Measurements from ENCODE around the gene FOXK1. TPM values are rescaled to one million over a fixed set of nuclear protein-coding genes. Genes with fewer than 3 reads are reported as not detected.

FOXK1 gene
- total and polyA plus RNA-seq, 2 of the 13 experiments (the other 11 are each of a cell fraction or from before 2014, with no cell fraction given) = 4.6 to 8.8 TPM

DNA sequence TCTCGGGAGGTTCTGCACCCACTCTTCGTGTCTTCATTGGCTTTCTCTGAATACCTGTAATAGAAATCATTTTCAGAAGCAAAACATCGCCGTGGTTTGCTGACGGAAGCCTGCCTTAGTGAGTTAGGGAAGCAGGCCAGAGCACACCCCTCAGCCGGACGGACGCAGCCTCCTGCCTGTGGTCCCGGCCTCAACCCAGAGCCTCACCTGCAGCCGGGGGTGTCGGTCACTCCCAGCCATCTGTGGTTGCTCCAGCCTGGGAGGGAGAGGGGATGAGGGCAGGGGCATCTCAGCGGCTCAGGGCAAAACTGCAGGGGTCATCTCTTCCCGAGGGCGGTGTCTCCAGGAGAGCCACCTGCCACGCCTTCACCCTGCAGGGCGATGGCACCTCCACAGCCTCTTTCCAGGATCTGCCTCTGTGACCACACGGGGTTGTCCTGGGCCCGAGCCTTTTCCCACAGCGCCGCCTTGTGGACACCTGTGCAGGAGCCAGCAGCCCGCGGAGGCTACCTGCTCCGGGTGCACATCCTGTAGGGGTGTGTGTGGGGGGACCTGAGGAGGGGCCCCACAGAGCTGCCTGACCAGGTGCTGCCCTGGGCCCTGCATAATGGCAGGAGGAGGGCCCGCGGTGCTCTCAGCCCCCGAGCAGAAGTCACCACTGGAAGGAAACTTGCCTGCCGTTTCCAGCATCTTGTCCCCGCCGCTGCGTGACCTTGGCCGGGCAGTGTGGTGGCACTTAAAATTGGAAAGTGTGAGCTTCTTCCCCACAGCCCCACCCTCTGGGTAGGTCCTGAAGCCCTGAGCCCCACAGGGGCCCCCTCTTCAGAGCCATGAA lies 71.7 kb downstream of the FOXK1 start (continued):
- 0 out of 2 replicates have a peak, but pooled peaks have one; percentile 28 for TF ChIP-seq ZNF317 (CRISPR knock-in tag; IDR thresholded peaks at IDR 0.05)
- peak; percentile 31 for TF ChIP-seq MYC (CRISPR knock-in tag; IDR thresholded peaks at IDR 0.05; ENCODE audit: borderline replicate concordance)
- TF ChIP-seq, protein P1, sequence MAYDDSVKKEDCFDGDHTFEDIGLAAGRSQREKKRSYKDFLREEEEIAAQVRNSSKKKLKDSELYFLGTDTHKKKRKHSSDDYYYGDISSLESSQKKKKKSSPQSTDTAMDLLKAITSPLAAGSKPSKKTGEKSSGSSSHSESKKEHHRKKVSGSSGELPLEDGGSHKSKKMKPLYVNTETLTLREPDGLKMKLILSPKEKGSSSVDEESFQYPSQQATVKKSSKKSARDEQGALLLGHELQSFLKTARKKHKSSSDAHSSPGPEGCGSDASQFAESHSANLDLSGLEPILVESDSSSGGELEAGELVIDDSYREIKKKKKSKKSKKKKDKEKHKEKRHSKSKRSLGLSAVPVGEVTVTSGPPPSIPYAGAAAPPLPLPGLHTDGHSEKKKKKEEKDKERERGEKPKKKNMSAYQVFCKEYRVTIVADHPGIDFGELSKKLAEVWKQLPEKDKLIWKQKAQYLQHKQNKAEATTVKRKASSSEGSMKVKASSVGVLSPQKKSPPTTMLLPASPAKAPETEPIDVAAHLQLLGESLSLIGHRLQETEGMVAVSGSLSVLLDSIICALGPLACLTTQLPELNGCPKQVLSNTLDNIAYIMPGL (CRISPR knock-in tag; IDR thresholded peaks at IDR 0.05; ENCODE audit: borderline replicate concordance in 1 of 2, low read depth in 1 of 2) = peak; percentile 41 to 58; a peak in 2 of 4 replicates
- TF ChIP-seq, protein P2, sequence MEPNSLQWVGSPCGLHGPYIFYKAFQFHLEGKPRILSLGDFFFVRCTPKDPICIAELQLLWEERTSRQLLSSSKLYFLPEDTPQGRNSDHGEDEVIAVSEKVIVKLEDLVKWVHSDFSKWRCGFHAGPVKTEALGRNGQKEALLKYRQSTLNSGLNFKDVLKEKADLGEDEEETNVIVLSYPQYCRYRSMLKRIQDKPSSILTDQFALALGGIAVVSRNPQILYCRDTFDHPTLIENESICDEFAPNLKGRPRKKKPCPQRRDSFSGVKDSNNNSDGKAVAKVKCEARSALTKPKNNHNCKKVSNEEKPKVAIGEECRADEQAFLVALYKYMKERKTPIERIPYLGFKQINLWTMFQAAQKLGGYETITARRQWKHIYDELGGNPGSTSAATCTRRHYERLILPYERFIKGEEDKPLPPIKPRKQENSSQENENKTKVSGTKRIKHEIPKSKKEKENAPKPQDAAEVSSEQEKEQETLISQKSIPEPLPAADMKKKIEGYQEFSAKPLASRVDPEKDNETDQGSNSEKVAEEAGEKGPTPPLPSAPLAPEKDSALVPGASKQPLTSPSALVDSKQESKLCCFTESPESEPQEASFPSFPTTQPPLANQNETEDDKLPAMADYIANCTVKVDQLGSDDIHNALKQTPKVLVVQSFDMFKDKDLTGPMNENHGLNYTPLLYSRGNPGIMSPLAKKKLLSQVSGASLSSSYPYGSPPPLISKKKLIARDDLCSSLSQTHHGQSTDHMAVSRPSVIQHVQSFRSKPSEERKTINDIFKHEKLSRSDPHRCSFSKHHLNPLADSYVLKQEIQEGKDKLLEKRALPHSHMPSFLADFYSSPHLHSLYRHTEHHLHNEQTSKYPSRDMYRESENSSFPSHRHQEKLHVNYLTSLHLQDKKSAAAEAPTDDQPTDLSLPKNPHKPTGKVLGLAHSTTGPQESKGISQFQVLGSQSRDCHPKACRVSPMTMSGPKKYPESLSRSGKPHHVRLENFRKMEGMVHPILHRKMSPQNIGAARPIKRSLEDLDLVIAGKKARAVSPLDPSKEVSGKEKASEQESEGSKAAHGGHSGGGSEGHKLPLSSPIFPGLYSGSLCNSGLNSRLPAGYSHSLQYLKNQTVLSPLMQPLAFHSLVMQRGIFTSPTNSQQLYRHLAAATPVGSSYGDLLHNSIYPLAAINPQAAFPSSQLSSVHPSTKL (CRISPR knock-in tag; IDR thresholded peaks at IDR 0.05) = 0 out of 2 replicates have a peak, but pooled peaks have one; percentile 8
- peak; percentile 31; the same call in 1 of the 2 replicates for TF ChIP-seq KDM5B (CRISPR knock-in tag; IDR thresholded peaks at IDR 0.05; ENCODE audit: borderline replicate concordance)
- no peak for TF ChIP-seq CCDC6 (CRISPR knock-in tag; IDR thresholded peaks at IDR 0.05)
- TF ChIP-seq GABPB1 (CRISPR knock-in tag; IDR thresholded peaks at IDR 0.05) = peak; percentile 54; the same call in 1 of the 2 replicates
- TF ChIP-seq AGO2 (optimal IDR thresholded peaks at IDR 0.05; ENCODE audit: low read depth, low read length) = peak; percentile 31
- TF ChIP-seq, protein P3, sequence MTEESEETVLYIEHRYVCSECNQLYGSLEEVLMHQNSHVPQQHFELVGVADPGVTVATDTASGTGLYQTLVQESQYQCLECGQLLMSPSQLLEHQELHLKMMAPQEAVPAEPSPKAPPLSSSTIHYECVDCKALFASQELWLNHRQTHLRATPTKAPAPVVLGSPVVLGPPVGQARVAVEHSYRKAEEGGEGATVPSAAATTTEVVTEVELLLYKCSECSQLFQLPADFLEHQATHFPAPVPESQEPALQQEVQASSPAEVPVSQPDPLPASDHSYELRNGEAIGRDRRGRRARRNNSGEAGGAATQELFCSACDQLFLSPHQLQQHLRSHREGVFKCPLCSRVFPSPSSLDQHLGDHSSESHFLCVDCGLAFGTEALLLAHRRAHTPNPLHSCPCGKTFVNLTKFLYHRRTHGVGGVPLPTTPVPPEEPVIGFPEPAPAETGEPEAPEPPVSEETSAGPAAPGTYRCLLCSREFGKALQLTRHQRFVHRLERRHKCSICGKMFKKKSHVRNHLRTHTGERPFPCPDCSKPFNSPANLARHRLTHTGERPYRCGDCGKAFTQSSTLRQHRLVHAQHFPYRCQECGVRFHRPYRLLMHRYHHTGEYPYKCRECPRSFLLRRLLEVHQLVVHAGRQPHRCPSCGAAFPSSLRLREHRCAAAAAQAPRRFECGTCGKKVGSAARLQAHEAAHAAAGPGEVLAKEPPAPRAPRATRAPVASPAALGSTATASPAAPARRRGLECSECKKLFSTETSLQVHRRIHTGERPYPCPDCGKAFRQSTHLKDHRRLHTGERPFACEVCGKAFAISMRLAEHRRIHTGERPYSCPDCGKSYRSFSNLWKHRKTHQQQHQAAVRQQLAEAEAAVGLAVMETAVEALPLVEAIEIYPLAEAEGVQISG (CRISPR knock-in tag; IDR thresholded peaks at IDR 0.05) = peak; percentile 54
- TF ChIP-seq, protein P4, sequence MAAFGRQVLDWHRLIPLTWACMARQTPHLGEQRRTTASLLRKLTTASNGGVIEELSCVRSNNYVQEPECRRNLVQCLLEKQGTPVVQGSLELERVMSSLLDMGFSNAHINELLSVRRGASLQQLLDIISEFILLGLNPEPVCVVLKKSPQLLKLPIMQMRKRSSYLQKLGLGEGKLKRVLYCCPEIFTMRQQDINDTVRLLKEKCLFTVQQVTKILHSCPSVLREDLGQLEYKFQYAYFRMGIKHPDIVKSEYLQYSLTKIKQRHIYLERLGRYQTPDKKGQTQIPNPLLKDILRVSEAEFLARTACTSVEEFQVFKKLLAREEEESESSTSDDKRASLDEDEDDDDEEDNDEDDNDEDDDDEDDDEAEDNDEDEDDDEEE (CRISPR knock-in tag; IDR thresholded peaks at IDR 0.05) = peak; percentile 77; the same call in 1 of the 2 replicates
- no peak for TF ChIP-seq NFE2L2 (IDR thresholded peaks at IDR 0.05; ENCODE audit: low read length)
- 0 out of 2 replicates have a peak, but pooled peaks have one; percentile 40 for TF ChIP-seq KMT2A (CRISPR knock-in tag; IDR thresholded peaks at IDR 0.05)

Measured in HepG2 (cell line).